SJSA1 (cell line): ENCODE measurements around the gene ST7. TPM values are rescaled to one million over a fixed set of nuclear protein-coding genes. Genes with fewer than 3 reads are reported as not detected.
"Not testable (repeated sequence)": the region's sequence is repeated elsewhere in the genome, so short reads cannot be mapped to it uniquely, and the experiment has no call there.

ENCODE experiments used
- DNase-seq, 2 experiments: peaks; one replicate each; pipeline ENCODE4 v3.0.0-alpha.2; 2015 to 2020; ENCODE audit warnings: low spot score in 2 of 2, low read depth in 1 of 2
- H3K27ac ChIP-seq: fragments of 250-450 bp; sonication (Bioruptor Pico); 2 replicates; pipeline ENCODE4 v1.5.1; 2020; ENCODE audit warnings: mild to moderate bottlenecking, moderate library complexity
- H3K27me3 ChIP-seq: fragments of 250-450 bp; sonication (Bioruptor Pico); replicated peaks from 2 replicates; pipeline ENCODE4 v1.5.1; 2020; ENCODE audit warnings: mild to moderate bottlenecking, moderate library complexity
- H3K36me3 ChIP-seq: fragments of 250-450 bp; sonication (Bioruptor Pico); 2 replicates; pipeline ENCODE4 v1.5.1; 2020; ENCODE audit warnings: mild to moderate bottlenecking
- H3K4me1 ChIP-seq: fragments of 250-450 bp; sonication (Bioruptor Pico); replicated peaks from 2 replicates; pipeline ENCODE4 v1.6.1; 2021; ENCODE audit warnings: mild to moderate bottlenecking
- H3K4me3 ChIP-seq: fragments of 250-450 bp; sonication (Bioruptor Pico); 2 replicates; pipeline ENCODE4 v1.5.1; 2020; ENCODE audit warnings: mild to moderate bottlenecking
- H3K9me3 ChIP-seq: fragments of 250-450 bp; sonication (Bioruptor Pico); replicated peaks from 2 replicates; pipeline ENCODE4 v1.5.1; 2020; ENCODE audit warnings: mild to moderate bottlenecking
- total RNA-seq: library from RNA; depleted of rRNA; stranded (reverse); fragments of >200 nt; shearing (Covaris generic); gene quantifications from 2 replicates; pipeline ENCODE4 v1.2.3, GENCODE V29; 2014

The ST7 gene
- total RNA-seq, 1 experiment from 2014 or later = 14.7 TPM

GRCh38 chr7:116955801-116956476, 2.6 kb downstream of the ST7 start:
- Histone ChIP-seq H3K36me3 (peaks cover 15% of the 10 kb centered on the region), H3K9me3 (0 out of 2 replicates have a peak, but pooled peaks cover 6% of the 10 kb centered on the region), H3K27me3 (no peaks in the 10 kb centered on the region), H3K4me1 (peaks cover 20% of the 10 kb centered on the region), H3K4me3 (no peak overlapping the region), H3K27ac (no peak overlapping the region)
- no peak for DNase-seq

- H3K27me3 ChIP-seq = no peaks in the 10 kb centered on the region
- no peak overlapping the region for H3K27ac ChIP-seq
- H3K4me3 ChIP-seq = no peak overlapping the region
- H3K9me3 ChIP-seq = 0 out of 2 replicates have a peak, but pooled peaks cover 6% of the 10 kb centered on the region
- H3K36me3 ChIP-seq = peaks cover 15% of the 10 kb centered on the region
- no peak for DNase-seq
- peaks cover 20% of the 10 kb centered on the region for H3K4me1 ChIP-seq
These were observed 3.1 kb downstream of the ST7 start for GRCh38 chr7:116956477-116956804.

GRCh38 chr7:116957874-116958273, 4.6 kb downstream of the ST7 start:
- no peak for DNase-seq
- Histone ChIP-seq H3K4me3 (no peak overlapping the region), H3K4me1 (peaks cover 8% of the 10 kb centered on the region), H3K36me3 (peaks cover 15% of the 10 kb centered on the region), H3K27ac (no peak overlapping the region), H3K9me3 (0 out of 2 replicates have a peak, but pooled peaks cover 6% of the 10 kb centered on the region), H3K27me3 (no peaks in the 10 kb centered on the region)

- DNase-seq, H3K4me3 ChIP-seq, H3K27me3 ChIP-seq, H3K4me1 ChIP-seq, H3K36me3 ChIP-seq, H3K9me3 ChIP-seq, H3K27ac ChIP-seq: not testable (repeated sequence)
These were observed 8.8 kb downstream of the ST7 start for GRCh38 chr7:116961966-116962673.

- Histone ChIP-seq H3K27ac (no peak overlapping the region), H3K4me3 (no peak overlapping the region), H3K36me3 (no peaks in the 10 kb centered on the region), H3K27me3 (no peaks in the 10 kb centered on the region), H3K4me1 (no peaks in the 10 kb centered on the region), H3K9me3 (no peaks in the 10 kb centered on the region)
- no peak for DNase-seq
These were observed 9.9 kb downstream of the ST7 start for GRCh38 chr7:116963234-116963633.

GRCh38 chr7:116966601-116967000, 13.3 kb downstream of the ST7 start:
- Histone ChIP-seq H3K27ac (no peak overlapping the region), H3K4me3 (no peak overlapping the region), H3K4me1 (no peaks in the 10 kb centered on the region; the same call in 1 of the 2 replicates), H3K27me3 (no peaks in the 10 kb centered on the region), H3K36me3 (no peaks in the 10 kb centered on the region), H3K9me3 (no peaks in the 10 kb centered on the region)
- DNase-seq = no peak

DNA sequence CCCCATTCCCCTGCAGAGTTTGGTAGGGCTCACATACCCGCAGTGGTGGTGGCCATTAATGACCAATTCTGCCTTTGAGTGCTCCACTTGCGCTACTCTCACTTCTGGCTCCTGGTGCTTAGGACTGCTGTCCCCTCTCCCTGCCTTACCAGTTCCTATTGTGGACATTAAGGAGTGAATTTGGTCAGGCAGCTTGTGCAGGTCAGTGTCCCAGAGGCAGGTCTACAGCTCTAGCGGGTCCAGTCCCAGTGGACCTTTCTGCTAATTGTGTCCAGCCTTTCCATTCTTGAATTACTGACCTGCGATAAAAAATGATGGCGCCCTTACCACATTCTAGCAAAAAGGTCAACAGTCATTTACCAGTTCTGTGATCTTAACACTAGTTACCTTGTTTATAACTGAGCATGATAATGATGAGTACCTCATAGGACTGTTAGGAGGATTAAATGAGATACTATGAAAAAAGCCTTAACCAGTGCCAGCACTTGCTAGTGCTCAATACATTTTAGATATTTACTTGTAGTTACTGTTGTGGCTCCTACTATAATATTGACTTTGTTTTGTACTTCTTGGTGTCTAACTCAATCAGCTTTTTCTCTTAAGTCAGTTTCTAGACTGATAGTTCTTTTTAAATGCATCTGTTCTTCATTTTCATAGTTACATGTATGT, 14.1 kb downstream of the ST7 start:
- Histone ChIP-seq H3K27me3 (no peaks in the 10 kb centered on the region), H3K27ac (no peak overlapping the region), H3K9me3 (no peaks in the 10 kb centered on the region), H3K36me3 (no peaks in the 10 kb centered on the region), H3K4me3 (no peak overlapping the region), H3K4me1 (no peaks in the 10 kb centered on the region; the same call in 1 of the 2 replicates)
- DNase-seq = no peak

- Histone ChIP-seq H3K4me1 (no peaks in the 10 kb centered on the region; the same call in 1 of the 2 replicates), H3K4me3 (no peak overlapping the region), H3K27ac (no peak overlapping the region), H3K36me3 (no peaks in the 10 kb centered on the region), H3K27me3 (no peaks in the 10 kb centered on the region), H3K9me3 (no peaks in the 10 kb centered on the region)
- no peak for DNase-seq
These were observed 14.7 kb downstream of the ST7 start for GRCh38 chr7:116967983-116968382.

- no peaks in the 10 kb centered on the region for H3K27me3 ChIP-seq
- no peaks in the 10 kb centered on the region for H3K36me3 ChIP-seq
- no peaks in the 10 kb centered on the region; the same call in 1 of the 2 replicates for H3K4me1 ChIP-seq
- H3K4me3 ChIP-seq = no peak overlapping the region
- H3K27ac ChIP-seq = no peak overlapping the region
- H3K9me3 ChIP-seq = no peaks in the 10 kb centered on the region
- no peak for DNase-seq
These were observed 15.3 kb downstream of the ST7 start for GRCh38 chr7:116968631-116969030.

DNA sequence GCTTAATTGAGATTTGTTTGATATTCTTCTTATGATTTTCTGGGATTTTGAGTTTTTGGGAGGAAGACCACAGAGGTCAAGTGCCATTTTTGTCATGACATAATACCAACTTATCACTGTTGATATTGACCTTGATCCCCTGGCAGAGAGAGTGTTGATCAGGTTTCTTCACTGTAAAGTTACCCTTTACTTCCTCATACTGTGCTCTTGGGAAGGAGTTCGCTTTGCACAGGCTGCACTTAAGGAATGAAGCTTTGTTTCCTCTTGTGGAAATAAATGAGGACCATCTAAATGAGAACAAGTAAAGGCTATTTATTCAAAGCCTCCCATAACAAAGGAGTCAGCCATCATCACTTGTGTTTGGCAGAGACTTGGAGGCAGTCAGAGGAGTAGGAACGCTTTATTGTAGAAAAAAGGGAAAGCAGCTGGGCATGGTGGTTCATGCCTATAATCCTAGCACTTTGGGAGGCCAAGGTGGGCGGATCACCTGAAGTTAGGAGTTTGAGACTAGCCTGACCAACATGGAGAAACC, 16.1 kb downstream of the ST7 start:
- Histone ChIP-seq H3K27me3 (no peaks in the 10 kb centered on the region), H3K36me3 (no peaks in the 10 kb centered on the region), H3K4me1 (no peaks in the 10 kb centered on the region; the same call in 1 of the 2 replicates), H3K4me3 (no peak overlapping the region), H3K9me3 (no peaks in the 10 kb centered on the region), H3K27ac (no peak overlapping the region)
- no peak for DNase-seq

DNA sequence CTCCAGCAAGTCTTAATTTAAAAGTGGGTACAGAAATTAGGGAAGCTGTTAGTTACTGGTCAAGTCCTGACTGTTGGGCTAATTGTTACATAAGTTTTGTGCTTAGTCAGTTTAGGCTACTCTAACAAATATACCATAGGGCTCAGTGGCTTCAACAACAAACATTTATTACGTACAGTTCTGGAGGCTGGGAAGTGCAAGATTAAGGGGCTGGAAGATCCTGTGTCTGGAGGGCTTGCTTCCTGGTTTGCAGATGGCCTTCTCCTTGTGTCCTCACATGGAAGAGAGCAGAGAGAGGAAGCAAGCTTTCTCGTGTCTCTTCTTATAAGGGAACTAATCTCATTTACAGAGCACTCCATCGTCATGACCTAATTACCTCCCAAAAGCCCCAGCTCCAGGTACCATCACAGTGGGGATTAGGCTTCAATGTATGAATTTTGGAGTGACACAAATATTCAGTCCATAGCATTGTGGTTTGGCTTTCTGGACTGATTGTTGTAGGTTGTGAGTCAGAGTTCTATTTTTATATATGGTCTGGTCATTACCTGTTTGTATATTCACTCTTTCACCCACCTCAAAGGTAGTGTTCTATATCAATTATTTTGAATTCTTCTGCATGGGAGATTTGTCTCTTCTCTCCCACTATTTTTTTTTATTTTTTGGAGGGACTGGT, 17.1 kb downstream of the ST7 start:
- Histone ChIP-seq H3K36me3 (no peaks in the 10 kb centered on the region), H3K27ac (no peak overlapping the region), H3K4me3 (no peak overlapping the region), H3K27me3 (no peaks in the 10 kb centered on the region), H3K9me3 (no peaks in the 10 kb centered on the region), H3K4me1 (no peaks in the 10 kb centered on the region; the same call in 1 of the 2 replicates)
- no peak for DNase-seq

- H3K4me3 ChIP-seq, H3K27ac ChIP-seq, H3K36me3 ChIP-seq, H3K4me1 ChIP-seq, H3K9me3 ChIP-seq, DNase-seq, H3K27me3 ChIP-seq: not testable (repeated sequence)
These were observed 17.9 kb downstream of the ST7 start for GRCh38 chr7:116971153-116971552.

GRCh38 chr7:116971869-116972268, 18.6 kb downstream of the ST7 start:
- no peaks in the 10 kb centered on the region for H3K27me3 ChIP-seq
- H3K36me3 ChIP-seq = no peaks in the 10 kb centered on the region
- H3K27ac ChIP-seq = no peak overlapping the region
- no peak overlapping the region for H3K4me3 ChIP-seq
- DNase-seq = no peak
- no peaks in the 10 kb centered on the region for H3K9me3 ChIP-seq
- peaks cover under 1% of the 10 kb centered on the region for H3K4me1 ChIP-seq
